Measurements from ENCODE around the gene PLCD3. TPM values are rescaled to one million over a fixed set of nuclear protein-coding genes. Genes with fewer than 3 reads are reported as not detected.

PLCD3 gene
- total and polyA plus RNA-seq, 2 of the 8 experiments (the other 6 are each of a cell fraction or from before 2014, with no cell fraction given) = 26.5 to 48.1 TPM

GRCh38 chr17:45070001-45070400, 62.3 kb downstream of the PLCD3 start:
- no peak overlapping the region for H3K56ac ChIP-seq (replicated peaks; ENCODE audit: insufficient read length, low read depth, low read length)
- H3K18ac ChIP-seq (ENCODE audit: extremely low read depth, low read length) = no peak overlapping the region
- H3K4me2 ChIP-seq (ENCODE audit: insufficient read depth in 1 of 2, low read depth in 2 of 2, low read length in 2 of 2) = no peak overlapping the region
- no peak for DNase-seq (ENCODE audit: low read depth in 1 of 2, low spot score in 2 of 2)
- H4K5ac ChIP-seq (ENCODE audit: insufficient read length, low read depth, low read length) = no peak overlapping the region
- peaks cover 2 to 27% (median 8%) of the 10 kb centered on the region in 4 experiments; a peak in 3 of 8 replicates for H3K36me3 ChIP-seq (ENCODE audit: control insufficient read depth in 2 of 4, insufficient read depth in 4 of 4, low read length in 3 of 4)
- WGBS, 2 experiments (ENCODE audit: extremely low coverage in 1 of 2, insufficient coverage in 1 of 2, insufficient read length in 1 of 2, insufficient replicate concordance in 2 of 2, low coverage in 1 of 2, low lambda C conversion rate in 2 of 2, missing lambda C conversion rate in 1 of 2) = 87% methylated on average over 8 of the region's 8 CpGs; no CpG with 5 or more reads in 1 of the 2 experiments
- no peak overlapping the region for H2BK20ac ChIP-seq (ENCODE audit: low read length)
- H4K91ac ChIP-seq (replicated peaks; ENCODE audit: insufficient read length, low read length) = no peak overlapping the region
- ChIA-PET POLR2A (ENCODE audit: partially characterized antibody) (interaction anchor here (1.0 to 1.6 kb wide), 3 partner anchors 9 to 18 kb away, joined by 3 to 6 read pairs (median 3); partner anchors contain the start of gene NMT1), CTCF (ENCODE audit: partially characterized antibody) (interaction anchor here (1.1 to 3.1 kb wide), 2 partner anchors 25 to 65 kb away, joined by 3 to 8 read pairs; partner anchors contain the start of gene ACBD4)
- no peak overlapping the region for H2BK12ac ChIP-seq (ENCODE audit: low read depth, low read length)
- H2BK5ac ChIP-seq (ENCODE audit: low read depth, low read length) = no peak overlapping the region
- H3K27me3 ChIP-seq (replicated peaks in 1 of 4; ENCODE audit: control insufficient read depth in 3 of 4, extremely low read depth in 1 of 4, insufficient read depth in 3 of 4, low read length in 3 of 4) = no peaks in the 10 kb centered on the region
- H3K23me2 ChIP-seq (ENCODE audit: low read depth, low read length) = no peaks in the 10 kb centered on the region
- no peak overlapping the region for H2BK15ac ChIP-seq (ENCODE audit: low read length)
- peaks cover 0 to 68% of the 10 kb centered on the region in 2 experiments; a peak in 2 of 4 replicates for H3K79me2 ChIP-seq (ENCODE audit: control insufficient read depth in 1 of 2, insufficient read depth in 2 of 2, low read length in 2 of 2)
- peaks cover 3% of the 10 kb centered on the region; the same call in 1 of the 2 replicates for H3K79me1 ChIP-seq (ENCODE audit: low read depth, low read length)
- no peak overlapping the region for H3K4ac ChIP-seq (replicated peaks; ENCODE audit: insufficient read length, low read depth, low read length)
- no peak overlapping the region for H3K9ac ChIP-seq (replicated peaks in 1 of 4; ENCODE audit: extremely low read depth in 1 of 4, low read depth in 3 of 4, low read length in 3 of 4)
- no peak overlapping the region for H2AK5ac ChIP-seq (ENCODE audit: low read depth, low read length)
- H3K14ac ChIP-seq (ENCODE audit: insufficient read length) = no peak overlapping the region
- FAIRE-seq = no peak
- no peak overlapping the region for H3K23ac ChIP-seq (ENCODE audit: insufficient read length)
- H3K27ac ChIP-seq (ENCODE audit: low read depth, low read length) = no peak overlapping the region
- H2AFZ ChIP-seq (ENCODE audit: low read length) = no peak overlapping the region
- no peaks in the 10 kb centered on the region for H3K9me3 ChIP-seq (ENCODE audit: insufficient read depth in 2 of 2, low read depth in 1 of 2, low read length in 1 of 2)
- no peak overlapping the region for H4K8ac ChIP-seq (ENCODE audit: extremely low read depth, insufficient read depth, low read length)
- H3K4me1 ChIP-seq (replicated peaks in 1 of 4; ENCODE audit: control insufficient read depth in 3 of 4, insufficient read depth in 4 of 4, low read length in 3 of 4) = no peaks in the 10 kb centered on the region
- H2BK120ac ChIP-seq (replicated peaks; ENCODE audit: low read depth, low read length) = no peak overlapping the region
- H4K20me1 ChIP-seq (replicated peaks in 1 of 2; ENCODE audit: control insufficient read depth in 1 of 2, insufficient read depth in 2 of 2, low read length in 2 of 2) = peaks cover 0 to 4% of the 10 kb centered on the region in 2 experiments
- no peak overlapping the region for H3K4me3 ChIP-seq (ENCODE audit: extremely low read depth in 1 of 4, insufficient read depth in 2 of 4, low read depth in 3 of 4, low read length in 4 of 4)
- no peak for TF ChIP-seq RFX5 (IDR thresholded peaks at IDR 0.05; ENCODE audit: borderline replicate concordance, low read depth, low read length)
- TF ChIP-seq EZH2 (IDR thresholded peaks at IDR 0.05; ENCODE audit: low read depth, low read length, severe bottlenecking) = no peak
- no peak for TF ChIP-seq SP4 (IDR thresholded peaks at IDR 0.05; ENCODE audit: low read length)
